HG03175 (cell line): ENCODE results near the gene NSUN5.
A peak's percentile ranks its signal among the peaks of the same experiment; 100 is the strongest.
"Not testable (repeated sequence)": the region's sequence is repeated elsewhere in the genome, so short reads cannot be mapped to it uniquely, and the experiment has no call there.

ENCODE experiments used
- ATAC-seq: cut with Tn5 transposase; IDR thresholded peaks from one replicate; pipeline ENCODE4 v1.9.1; 2021; ENCODE audit warnings: mild to moderate bottlenecking, moderate library complexity; ENCODE audit not compliant: unreplicated experiment

The NSUN5 gene

GRCh38 chr7:73327449-73327848 lies 18.8 kb upstream of the NSUN5 start:
- ATAC-seq = not testable (repeated sequence)

DNA sequence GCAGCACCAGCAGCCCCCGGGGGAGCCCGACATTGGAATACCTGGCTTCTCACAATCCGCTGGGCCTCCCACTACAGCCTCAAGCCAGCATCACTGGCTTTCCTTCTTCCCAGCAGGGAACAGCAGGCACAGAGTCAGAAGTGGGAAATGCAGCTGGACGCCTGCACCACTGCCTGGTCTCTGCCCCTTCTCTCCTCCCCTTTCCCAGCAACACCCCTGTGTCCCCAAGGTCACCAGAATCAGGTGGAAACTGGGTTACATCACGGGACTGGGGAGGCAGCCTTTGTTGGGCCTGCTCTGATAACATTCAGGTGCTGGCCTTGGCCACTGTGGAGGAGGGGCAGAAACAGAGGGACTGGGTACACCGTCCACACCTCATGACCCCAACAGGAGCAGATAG lies 16.8 kb upstream of the NSUN5 start:
- not testable (repeated sequence) for ATAC-seq

- ATAC-seq = not testable (repeated sequence)
Measured at GRCh38 chr7:73324081-73324845, 15.6 kb upstream of the NSUN5 start.

DNA sequence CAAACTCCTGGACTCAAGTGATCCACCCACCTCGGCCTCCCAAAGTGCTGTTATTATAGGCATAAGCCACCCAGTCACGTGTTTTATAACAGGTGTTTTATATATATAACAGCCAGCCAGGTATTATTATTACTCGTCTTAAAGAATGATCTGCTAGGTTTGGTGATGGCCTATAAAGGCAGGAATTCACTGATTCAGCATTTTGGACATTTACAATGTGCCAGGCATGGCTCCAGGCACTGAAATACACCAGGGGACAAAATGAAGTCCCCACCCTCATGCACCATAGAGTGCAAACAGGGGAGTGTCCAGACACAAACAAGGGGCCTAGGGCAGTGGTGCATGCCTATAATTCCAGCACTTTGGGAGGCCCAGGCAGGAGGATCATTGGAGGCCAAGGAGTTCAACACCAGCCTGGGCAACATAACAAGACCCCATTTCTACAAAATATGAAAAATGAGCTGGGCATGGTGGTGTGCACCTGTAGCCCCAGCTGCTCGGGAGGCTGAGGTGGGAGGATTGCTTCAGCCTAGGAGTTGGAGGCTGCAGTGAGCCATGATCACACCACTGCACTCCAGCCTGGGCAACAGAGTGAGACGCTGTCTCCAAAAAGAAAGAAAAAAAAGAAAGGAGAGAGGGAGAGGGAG lies 14.9 kb upstream of the NSUN5 start:
- not testable (repeated sequence) for ATAC-seq

GRCh38 chr7:73320009-73320408 lies 11.4 kb upstream of the NSUN5 start:
- ATAC-seq = not testable (repeated sequence)

GRCh38 chr7:73319541-73319940 lies 10.9 kb upstream of the NSUN5 start:
- ATAC-seq = not testable (repeated sequence)

- ATAC-seq = not testable (repeated sequence)
Measured at GRCh38 chr7:73318656-73319204, 10.1 kb upstream of the NSUN5 start.

- no peak for ATAC-seq
Measured at GRCh38 chr7:73316521-73316920, 7.9 kb upstream of the NSUN5 start.

- ATAC-seq = no peak
Measured at GRCh38 chr7:73314271-73314670, 5.6 kb upstream of the NSUN5 start.

GRCh38 chr7:73313521-73313906 lies 4.9 kb upstream of the NSUN5 start:
- ATAC-seq = no peak

DNA sequence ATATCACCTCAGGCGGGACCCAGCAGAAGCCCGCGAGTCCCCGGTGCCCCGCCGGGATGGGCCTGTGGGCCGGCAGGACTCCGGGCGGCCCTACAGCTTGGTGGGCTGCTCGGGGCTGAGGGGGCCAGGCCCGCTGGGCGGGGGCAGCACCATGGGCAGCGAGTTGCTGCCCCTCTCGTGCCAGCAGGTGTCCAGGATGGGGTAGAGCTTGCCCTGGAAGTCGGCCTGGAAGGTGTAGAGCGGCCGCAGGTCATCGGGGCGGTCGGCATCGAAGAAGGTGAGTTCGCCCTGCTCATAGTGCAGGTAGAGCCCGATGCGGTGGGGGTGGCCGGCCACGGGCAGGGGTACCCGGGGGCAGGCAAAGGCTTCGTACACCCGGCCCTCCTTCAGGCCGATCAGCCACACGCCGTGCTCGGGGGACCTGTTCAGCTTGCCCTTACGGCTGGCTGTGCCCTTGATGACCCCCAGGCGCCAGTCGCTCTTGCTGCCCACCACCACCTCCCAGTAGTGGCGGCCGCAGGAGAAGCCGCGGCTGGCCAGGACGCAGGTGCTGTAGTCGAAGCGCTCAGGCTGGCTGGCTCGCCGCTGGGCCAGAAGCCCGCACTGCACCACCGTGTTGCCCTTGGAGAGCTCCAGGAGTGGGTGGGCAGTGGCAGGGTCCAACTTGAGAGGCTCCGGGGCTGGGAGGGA lies 4.3 kb upstream of the NSUN5 start:
- no peak for ATAC-seq

- ATAC-seq = not testable (repeated sequence)
Measured at GRCh38 chr7:73311421-73311820, 2.8 kb upstream of the NSUN5 start.

- ATAC-seq = peak; percentile 43
Measured at GRCh38 chr7:73308074-73308664, 457 bp downstream of the NSUN5 start.

DNA sequence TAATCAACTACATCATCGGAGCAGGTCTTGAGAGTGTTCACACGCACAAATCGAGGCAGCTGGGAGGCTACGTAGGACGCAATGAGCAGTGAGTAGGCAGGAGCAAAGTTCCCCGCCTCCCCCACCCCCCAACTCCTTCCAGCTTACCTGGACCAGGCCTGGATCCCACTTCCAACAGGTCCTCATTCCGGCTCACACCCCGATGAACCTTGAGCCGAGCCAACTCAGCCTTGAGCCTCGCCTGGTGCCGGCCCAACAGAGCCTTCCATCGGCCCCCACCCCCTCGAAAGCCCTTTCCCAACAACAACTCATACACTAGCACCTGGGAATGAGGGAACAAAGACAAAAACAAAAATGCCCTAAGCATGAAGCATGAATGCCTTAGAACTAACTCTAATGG lies 1.2 kb downstream of the NSUN5 start:
- ATAC-seq = no peak

- not testable (repeated sequence) for ATAC-seq
Measured at GRCh38 chr7:73304612-73305387, 3.8 kb downstream of the NSUN5 start.

GRCh38 chr7:73304071-73304470 lies 4.6 kb downstream of the NSUN5 start:
- no peak for ATAC-seq

- ATAC-seq = no peak
Measured at GRCh38 chr7:73303546-73303945, 5.1 kb downstream of the NSUN5 start.

- ATAC-seq = not testable (repeated sequence)
Measured at GRCh38 chr7:73302846-73303245, 5.8 kb downstream of the NSUN5 start.

- not testable (repeated sequence) for ATAC-seq
Measured at GRCh38 chr7:73301108-73301507, 7.5 kb downstream of the NSUN5 start.

DNA sequence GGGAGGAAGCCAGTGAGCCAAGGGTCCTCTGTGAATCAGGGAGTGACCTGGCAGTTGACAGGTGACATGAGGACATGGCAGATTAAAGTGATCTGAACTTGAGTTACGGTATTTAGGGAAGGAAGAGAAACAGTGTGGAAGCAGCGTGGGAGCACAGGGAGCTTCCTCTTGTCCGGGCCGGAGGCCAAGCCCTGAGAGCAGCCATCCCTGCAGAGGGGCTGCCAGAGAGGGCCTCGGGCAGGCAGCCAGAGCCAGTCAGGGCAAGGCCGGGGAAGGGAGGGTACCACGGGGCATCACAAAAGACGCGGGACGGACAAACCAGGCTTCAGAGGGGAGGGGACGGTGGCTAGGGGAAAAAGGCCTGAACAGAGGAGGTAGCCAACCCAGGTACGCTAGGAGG lies 8.8 kb downstream of the NSUN5 start:
- ATAC-seq = not testable (repeated sequence)
